Stimulated activated naive CD8-positive, alpha-beta T cell treated with anti-CD3 and anti-CD28 coated beads, Interleukin-15, Interleukin-2, amounts not matched to agents 100 ng/mL and 50 ng/mL, for 24 hours (primary cell): ENCODE measurements around the gene USP47.

Experiments used
- H3K27ac Mint-ChIP-seq: one replicate; pipeline ENCODE4 v1.8.0; 2021; ENCODE audit warnings: mild to moderate bottlenecking, mixed read lengths
- H3K27me3 Mint-ChIP-seq: one replicate; pipeline ENCODE4 v1.8.0; 2021; ENCODE audit warnings: mixed read lengths
- H3K36me3 Mint-ChIP-seq: one replicate; pipeline ENCODE4 v1.8.0; 2021; ENCODE audit warnings: low read depth, mixed read lengths
- H3K4me1 Mint-ChIP-seq: one replicate; pipeline ENCODE4 v1.8.0; 2021; ENCODE audit warnings: low read depth, mixed read lengths
- H3K4me3 Mint-ChIP-seq: one replicate; pipeline ENCODE4 v1.8.0; 2021; ENCODE audit warnings: mild to moderate bottlenecking, mixed read lengths
- H3K9me3 Mint-ChIP-seq: one replicate; pipeline ENCODE4 v1.8.0; 2021; ENCODE audit warnings: mixed read lengths

The USP47 gene

DNA sequence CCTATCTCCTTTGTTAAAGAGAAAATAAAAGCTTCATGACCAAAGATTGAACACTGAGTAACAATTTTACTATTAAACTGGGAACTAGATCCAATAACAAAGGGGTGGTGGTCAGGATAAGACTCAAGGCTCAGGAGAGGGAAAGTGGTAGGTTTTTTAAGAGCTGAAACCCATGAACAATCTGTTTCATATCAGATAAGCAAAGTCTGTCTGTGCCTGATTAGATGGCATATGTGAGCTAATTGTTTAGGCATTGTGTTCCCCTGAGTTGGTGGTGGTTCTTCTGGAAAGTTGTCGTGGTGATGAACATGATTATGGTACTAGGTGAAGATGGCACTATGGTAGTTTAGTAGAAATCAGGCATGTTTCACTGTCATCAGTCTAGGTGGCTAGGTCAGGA, 24.4 kb downstream of the USP47 start:
- H3K4me3 Mint-ChIP-seq = no peak overlapping the region
- no peak overlapping the region for H3K27ac Mint-ChIP-seq
- no peaks in the 10 kb centered on the region for H3K27me3 Mint-ChIP-seq
- peaks cover 4% of the 10 kb centered on the region for H3K9me3 Mint-ChIP-seq
- H3K36me3 Mint-ChIP-seq = peaks cover 15% of the 10 kb centered on the region
- H3K4me1 Mint-ChIP-seq = peaks cover 82% of the 10 kb centered on the region

GRCh38 chr11:11867720-11868119, 25.9 kb downstream of the USP47 start:
- H3K36me3 Mint-ChIP-seq = peaks cover 15% of the 10 kb centered on the region
- H3K27me3 Mint-ChIP-seq = no peaks in the 10 kb centered on the region
- H3K9me3 Mint-ChIP-seq = peaks cover 4% of the 10 kb centered on the region
- H3K4me1 Mint-ChIP-seq = peaks cover 86% of the 10 kb centered on the region
- no peak overlapping the region for H3K27ac Mint-ChIP-seq
- no peak overlapping the region for H3K4me3 Mint-ChIP-seq

DNA sequence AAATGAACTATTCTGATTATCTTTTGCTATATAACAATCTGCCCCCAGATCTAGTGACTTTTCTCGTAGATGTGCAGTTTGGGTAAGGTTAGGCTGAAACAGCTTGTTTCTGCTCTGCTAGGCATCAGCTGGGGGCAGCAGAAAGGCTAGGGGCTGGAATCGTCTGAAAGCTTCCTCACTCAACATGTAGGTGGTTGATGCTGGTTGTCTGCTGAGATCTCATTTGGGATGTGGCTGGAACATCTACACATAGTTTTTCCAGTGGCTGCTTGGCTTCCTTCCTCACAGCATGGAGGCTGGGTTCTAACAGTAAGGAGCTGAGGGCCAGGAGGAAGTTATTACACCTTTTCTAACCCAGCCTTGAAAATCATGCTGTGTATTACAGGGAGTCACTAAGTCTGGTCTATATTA, 30.2 kb downstream of the USP47 start:
- H3K4me3 Mint-ChIP-seq = no peak overlapping the region
- peaks cover 18% of the 10 kb centered on the region for H3K36me3 Mint-ChIP-seq
- H3K4me1 Mint-ChIP-seq = peaks cover 68% of the 10 kb centered on the region
- H3K27me3 Mint-ChIP-seq = no peaks in the 10 kb centered on the region
- peak overlapping the region; percentile 50 for H3K27ac Mint-ChIP-seq
- peaks cover 3% of the 10 kb centered on the region for H3K9me3 Mint-ChIP-seq

DNA sequence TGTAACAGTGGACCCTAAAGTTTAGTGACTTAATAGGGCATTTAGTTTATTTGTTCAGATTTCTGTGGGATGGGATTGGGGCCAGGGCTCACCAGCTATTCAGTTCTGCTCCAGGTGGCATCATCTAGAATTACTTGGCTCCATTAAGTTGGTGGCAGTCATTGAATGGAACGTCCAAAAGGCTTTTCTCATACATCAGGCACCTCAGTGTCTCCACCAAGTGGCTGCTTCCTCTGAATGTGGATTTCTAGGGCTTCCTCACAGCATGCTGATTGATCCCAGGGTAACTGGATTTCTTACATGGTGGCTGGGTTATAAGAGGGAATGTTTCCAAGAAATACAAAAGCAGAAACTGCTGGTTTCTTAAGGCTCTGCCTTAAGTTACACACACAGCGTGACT, 34.7 kb downstream of the USP47 start:
- Mint-ChIP-seq H3K27ac (no peak overlapping the region), H3K27me3 (no peaks in the 10 kb centered on the region), H3K4me1 (peaks cover 52% of the 10 kb centered on the region), H3K9me3 (no peaks in the 10 kb centered on the region), H3K36me3 (peaks cover 22% of the 10 kb centered on the region), H3K4me3 (no peak overlapping the region)

- no peaks in the 10 kb centered on the region for H3K9me3 Mint-ChIP-seq
- no peak overlapping the region for H3K4me3 Mint-ChIP-seq
- H3K36me3 Mint-ChIP-seq = peaks cover 39% of the 10 kb centered on the region
- no peak overlapping the region for H3K27ac Mint-ChIP-seq
- H3K27me3 Mint-ChIP-seq = no peaks in the 10 kb centered on the region
- peaks cover 60% of the 10 kb centered on the region for H3K4me1 Mint-ChIP-seq
These were observed 38.4 kb downstream of the USP47 start for GRCh38 chr11:11880179-11880578.

GRCh38 chr11:11882539-11882938, 40.8 kb downstream of the USP47 start:
- H3K9me3 Mint-ChIP-seq = no peaks in the 10 kb centered on the region
- peaks cover 51% of the 10 kb centered on the region for H3K36me3 Mint-ChIP-seq

GRCh38 chr11:11884351-11884750, 42.6 kb downstream of the USP47 start:
- Mint-ChIP-seq H3K4me3 (no peak overlapping the region), H3K36me3 (peaks cover 68% of the 10 kb centered on the region), H3K9me3 (no peaks in the 10 kb centered on the region), H3K4me1 (peaks cover 43% of the 10 kb centered on the region), H3K27ac (no peak overlapping the region), H3K27me3 (no peaks in the 10 kb centered on the region)

More at GRCh38 chr11:11882539-11882938, 40.8 kb downstream of the USP47 start:
- H3K4me1 Mint-ChIP-seq = peaks cover 49% of the 10 kb centered on the region
- H3K4me3 Mint-ChIP-seq = no peak overlapping the region
- H3K27me3 Mint-ChIP-seq = no peaks in the 10 kb centered on the region
- H3K27ac Mint-ChIP-seq = no peak overlapping the region

DNA sequence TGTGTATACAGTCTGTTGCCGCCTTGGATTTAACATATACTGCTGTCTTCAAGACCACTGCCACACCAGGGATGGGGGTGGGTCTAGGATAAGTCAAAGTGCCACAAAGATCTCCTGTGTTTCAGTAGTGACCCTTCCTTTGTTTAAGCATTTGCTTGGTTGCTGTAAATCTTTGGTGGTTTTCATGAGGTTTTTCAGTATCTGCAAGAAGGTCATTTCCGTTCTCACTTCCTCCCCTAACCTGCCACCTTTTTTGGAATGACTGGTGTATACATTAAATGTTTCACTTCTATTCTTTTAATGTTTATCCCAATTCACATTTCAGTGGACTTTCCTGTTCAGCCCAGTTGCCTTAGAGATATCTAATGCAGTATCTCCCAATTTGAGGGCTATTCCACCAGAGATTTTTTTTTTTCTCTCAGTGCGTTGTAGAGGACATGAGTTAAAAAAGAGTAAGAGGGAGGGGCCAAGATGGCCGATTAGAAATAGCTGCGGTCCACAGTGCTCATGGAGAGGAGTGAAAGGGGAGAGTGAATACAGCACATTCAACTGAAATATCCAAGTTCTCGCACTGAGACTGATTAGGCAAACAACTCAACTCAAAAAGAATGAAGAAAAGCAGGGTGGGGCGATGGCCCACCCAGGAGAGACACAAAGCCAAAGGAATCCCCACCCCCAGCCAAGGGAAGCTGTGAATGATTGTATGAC, 43.2 kb downstream of the USP47 start:
- peak overlapping the region; percentile 9 for H3K4me3 Mint-ChIP-seq
- no peaks in the 10 kb centered on the region for H3K27me3 Mint-ChIP-seq
- peak overlapping the region; percentile 3 for H3K27ac Mint-ChIP-seq
- H3K4me1 Mint-ChIP-seq = peaks cover 40% of the 10 kb centered on the region
- H3K36me3 Mint-ChIP-seq = peaks cover 71% of the 10 kb centered on the region
- no peaks in the 10 kb centered on the region for H3K9me3 Mint-ChIP-seq

GRCh38 chr11:11894486-11894885, 52.7 kb downstream of the USP47 start:
- Mint-ChIP-seq H3K36me3 (peaks cover 52% of the 10 kb centered on the region), H3K4me3 (no peak overlapping the region), H3K9me3 (no peaks in the 10 kb centered on the region), H3K4me1 (peaks cover 4% of the 10 kb centered on the region), H3K27ac (no peak overlapping the region), H3K27me3 (no peaks in the 10 kb centered on the region)

GRCh38 chr11:11895672-11896071, 53.9 kb downstream of the USP47 start:
- no peaks in the 10 kb centered on the region for H3K9me3 Mint-ChIP-seq
- H3K36me3 Mint-ChIP-seq = peaks cover 49% of the 10 kb centered on the region
- peaks cover 4% of the 10 kb centered on the region for H3K4me1 Mint-ChIP-seq
- no peak overlapping the region for H3K4me3 Mint-ChIP-seq
- no peaks in the 10 kb centered on the region for H3K27me3 Mint-ChIP-seq
- no peak overlapping the region for H3K27ac Mint-ChIP-seq

DNA sequence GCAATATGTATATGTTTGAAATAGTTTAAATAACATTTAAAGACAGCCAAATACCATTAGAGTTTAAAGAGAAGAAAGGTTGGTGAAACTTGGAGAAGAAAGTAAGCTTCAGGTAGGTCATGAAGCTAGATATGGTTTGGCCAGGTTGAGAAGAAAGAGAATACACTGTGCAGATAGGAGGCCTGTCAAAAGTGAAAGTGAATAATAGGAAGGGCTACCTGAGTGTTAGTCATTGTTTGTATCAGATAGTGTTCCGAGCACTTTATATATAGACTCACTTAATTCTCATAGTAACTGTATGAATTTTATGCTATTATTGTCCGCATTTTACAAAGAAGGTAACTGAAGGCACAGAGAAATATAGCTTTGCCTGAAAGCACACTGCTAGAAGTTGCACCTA, 56.9 kb downstream of the USP47 start:
- no peak overlapping the region for H3K4me3 Mint-ChIP-seq
- H3K36me3 Mint-ChIP-seq = peaks cover 44% of the 10 kb centered on the region
- H3K9me3 Mint-ChIP-seq = no peaks in the 10 kb centered on the region
- no peak overlapping the region for H3K27ac Mint-ChIP-seq
- peaks cover 4% of the 10 kb centered on the region for H3K4me1 Mint-ChIP-seq
- H3K27me3 Mint-ChIP-seq = no peaks in the 10 kb centered on the region

DNA sequence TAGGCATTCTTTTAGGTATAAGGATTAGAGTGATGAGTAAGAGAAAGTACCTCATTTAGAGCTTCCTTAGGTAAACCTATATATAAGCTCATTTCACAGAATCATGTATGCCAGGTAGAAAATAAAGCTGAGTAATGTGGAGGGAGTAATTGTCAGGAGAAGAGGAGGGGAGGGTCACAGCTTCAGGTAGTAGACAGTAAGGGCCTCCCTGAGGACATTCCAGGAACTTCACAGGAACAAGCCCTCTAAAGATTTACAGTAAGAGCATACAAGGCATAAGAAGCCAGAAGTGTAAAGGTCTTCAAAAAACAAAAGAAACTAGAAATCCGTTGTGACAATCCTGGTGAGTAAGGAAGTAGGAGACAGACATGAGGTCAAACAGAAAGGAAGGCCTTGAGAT, 57.6 kb downstream of the USP47 start:
- H3K27ac Mint-ChIP-seq = no peak overlapping the region
- peaks cover 51% of the 10 kb centered on the region for H3K36me3 Mint-ChIP-seq
- H3K27me3 Mint-ChIP-seq = no peaks in the 10 kb centered on the region
- no peak overlapping the region for H3K4me3 Mint-ChIP-seq
- no peaks in the 10 kb centered on the region for H3K9me3 Mint-ChIP-seq
- peaks cover 4% of the 10 kb centered on the region for H3K4me1 Mint-ChIP-seq

GRCh38 chr11:11901929-11902328, 60.2 kb downstream of the USP47 start:
- H3K9me3 Mint-ChIP-seq = no peaks in the 10 kb centered on the region
- H3K27me3 Mint-ChIP-seq = no peaks in the 10 kb centered on the region
- H3K4me3 Mint-ChIP-seq = no peak overlapping the region
- peaks cover 44% of the 10 kb centered on the region for H3K36me3 Mint-ChIP-seq
- peaks cover 4% of the 10 kb centered on the region for H3K4me1 Mint-ChIP-seq
- H3K27ac Mint-ChIP-seq = no peak overlapping the region

- no peaks in the 10 kb centered on the region for H3K4me1 Mint-ChIP-seq
- H3K9me3 Mint-ChIP-seq = no peaks in the 10 kb centered on the region
- H3K4me3 Mint-ChIP-seq = no peak overlapping the region
- no peak overlapping the region for H3K27ac Mint-ChIP-seq
- H3K27me3 Mint-ChIP-seq = no peaks in the 10 kb centered on the region
- H3K36me3 Mint-ChIP-seq = peaks cover 41% of the 10 kb centered on the region
These were observed 68.0 kb downstream of the USP47 start for GRCh38 chr11:11909727-11910126.

DNA sequence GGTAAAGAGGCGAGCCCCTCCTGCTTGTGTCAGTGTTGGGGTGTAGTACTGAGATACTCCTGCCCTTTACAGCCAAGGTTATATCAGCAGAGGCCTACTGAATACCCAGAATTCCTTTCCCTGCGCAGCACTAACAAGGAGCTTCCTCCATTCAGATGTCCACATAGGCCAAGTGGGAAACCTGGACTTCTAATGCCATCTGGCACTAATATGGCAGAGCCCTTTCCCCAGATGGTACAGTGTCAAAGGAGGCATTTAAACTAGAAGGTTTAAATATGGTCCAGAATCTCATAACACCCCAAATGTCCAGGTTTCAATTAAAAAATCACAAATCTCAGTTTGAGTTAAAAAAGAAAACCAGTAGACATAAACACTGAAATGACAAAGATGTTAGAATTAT, 68.8 kb downstream of the USP47 start:
- Mint-ChIP-seq H3K27me3 (no peaks in the 10 kb centered on the region), H3K4me3 (no peak overlapping the region), H3K4me1 (no peaks in the 10 kb centered on the region), H3K27ac (no peak overlapping the region), H3K36me3 (peaks cover 45% of the 10 kb centered on the region), H3K9me3 (no peaks in the 10 kb centered on the region)

- H3K27me3 Mint-ChIP-seq = no peaks in the 10 kb centered on the region
- no peak overlapping the region for H3K27ac Mint-ChIP-seq
- no peaks in the 10 kb centered on the region for H3K9me3 Mint-ChIP-seq
- no peak overlapping the region for H3K4me3 Mint-ChIP-seq
- H3K36me3 Mint-ChIP-seq = peaks cover 58% of the 10 kb centered on the region
- no peaks in the 10 kb centered on the region for H3K4me1 Mint-ChIP-seq
These were observed 71.6 kb downstream of the USP47 start for GRCh38 chr11:11913395-11913794.
